ENCODE measurements around the gene JAZF1. TPM values are rescaled to one million over a fixed set of nuclear protein-coding genes. Genes with fewer than 3 reads are reported as not detected.

Gene JAZF1
- total and polyA plus RNA-seq, 2 of the 8 experiments (the other 6 are each of a cell fraction or from before 2014, with no cell fraction given) = 2.6 to 21.8 TPM

DNA sequence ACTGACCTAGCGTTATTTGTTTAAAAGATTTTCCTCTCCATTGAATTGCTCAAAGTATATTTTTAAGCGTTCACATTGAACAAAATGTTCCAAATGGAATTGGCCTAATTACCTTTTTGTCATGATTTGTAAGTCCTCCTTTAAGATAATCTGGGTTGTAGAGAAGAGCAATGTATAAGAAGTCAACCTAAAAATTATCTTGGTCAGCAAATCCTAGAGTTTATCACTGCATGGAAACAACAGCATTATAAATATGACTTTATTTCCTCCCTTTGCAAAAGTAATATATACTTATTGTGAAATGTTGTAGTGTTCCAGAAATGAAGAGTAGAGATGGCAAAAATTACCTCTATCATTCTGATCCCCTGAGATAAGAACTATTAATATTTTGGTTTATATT, 381.4 kb downstream of the JAZF1 start:
- Histone ChIP-seq H4K8ac (ENCODE audit: extremely low read depth, insufficient read depth, low read length) (no peak overlapping the region), H2AK5ac (ENCODE audit: low read depth, low read length) (no peak overlapping the region), H3K36me3 (ENCODE audit: control insufficient read depth in 2 of 4, insufficient read depth in 4 of 4, low read length in 3 of 4) (peaks cover 0 to 10% (median 1%) of the 10 kb centered on the region in 4 experiments; a peak in 2 of 8 replicates), H4K91ac (replicated peaks; ENCODE audit: insufficient read length, low read length) (no peak overlapping the region), H2BK15ac (ENCODE audit: low read length) (no peak overlapping the region), H3K23me2 (ENCODE audit: low read depth, low read length) (no peaks in the 10 kb centered on the region), H3K4ac (replicated peaks; ENCODE audit: insufficient read length, low read depth, low read length) (no peak overlapping the region), H3K79me1 (ENCODE audit: low read depth, low read length) (no peaks in the 10 kb centered on the region), H3K4me1 (replicated peaks in 1 of 4; ENCODE audit: control insufficient read depth in 3 of 4, insufficient read depth in 4 of 4, low read length in 3 of 4) (peaks cover 0 to under 1% (median 0%) of the 10 kb centered on the region in 4 experiments; a peak in 3 of 7 replicates), H3K23ac (ENCODE audit: insufficient read length) (no peak overlapping the region), H3K18ac (ENCODE audit: extremely low read depth, low read length) (no peak overlapping the region), H2BK5ac (ENCODE audit: low read depth, low read length) (no peak overlapping the region), H4K5ac (ENCODE audit: insufficient read length, low read depth, low read length) (no peak overlapping the region), H3K27me3 (replicated peaks in 1 of 4; ENCODE audit: control insufficient read depth in 3 of 4, extremely low read depth in 1 of 4, insufficient read depth in 3 of 4, low read length in 3 of 4) (no peaks in the 10 kb centered on the region), H3K9ac (replicated peaks in 1 of 4; ENCODE audit: extremely low read depth in 1 of 4, low read depth in 3 of 4, low read length in 3 of 4) (no peak overlapping the region), H3K14ac (ENCODE audit: insufficient read length) (no peak overlapping the region), H3K79me2 (ENCODE audit: control insufficient read depth in 1 of 2, insufficient read depth in 2 of 2, low read length in 2 of 2) (no peaks in the 10 kb centered on the region), H2BK20ac (ENCODE audit: low read length) (no peak overlapping the region), H3K27ac (ENCODE audit: low read depth, low read length) (no peak overlapping the region), H3K4me2 (ENCODE audit: insufficient read depth in 1 of 2, low read depth in 2 of 2, low read length in 2 of 2) (no peak overlapping the region), H3K56ac (replicated peaks; ENCODE audit: insufficient read length, low read depth, low read length) (no peak overlapping the region), H2AFZ (ENCODE audit: low read length) (no peak overlapping the region), H3K4me3 (ENCODE audit: extremely low read depth in 1 of 4, insufficient read depth in 2 of 4, low read depth in 3 of 4, low read length in 4 of 4) (no peak overlapping the region), H2BK12ac (ENCODE audit: low read depth, low read length) (no peak overlapping the region), H4K20me1 (replicated peaks in 1 of 2; ENCODE audit: control insufficient read depth in 1 of 2, insufficient read depth in 2 of 2, low read length in 2 of 2) (no peaks in the 10 kb centered on the region), H2BK120ac (replicated peaks; ENCODE audit: low read depth, low read length) (no peak overlapping the region), H3K9me3 (ENCODE audit: insufficient read depth in 2 of 2, low read depth in 1 of 2, low read length in 1 of 2) (no peaks in the 10 kb centered on the region)
- ChIA-PET POLR2A (ENCODE audit: partially characterized antibody) (no interaction called here), CTCF (ENCODE audit: partially characterized antibody) (no interaction called here)
- 96% methylated on average over 2 of the region's 2 CpGs; no CpG with 5 or more reads in 1 of the 2 experiments for WGBS, 2 experiments (ENCODE audit: extremely low coverage in 1 of 2, insufficient coverage in 1 of 2, insufficient read length in 1 of 2, insufficient replicate concordance in 2 of 2, low coverage in 1 of 2, low lambda C conversion rate in 2 of 2, missing lambda C conversion rate in 1 of 2)
- no peak for FAIRE-seq
- no peak for DNase-seq (ENCODE audit: low read depth in 1 of 2, low spot score in 2 of 2)
- no peak for TF ChIP-seq SRF (IDR thresholded peaks at IDR 0.05; ENCODE audit: low read depth, low read length)
- no peak for TF ChIP-seq TCF12 (IDR thresholded peaks at IDR 0.05; ENCODE audit: low read depth, low read length)
- no peak for TF ChIP-seq ZNF274 (IDR thresholded peaks at IDR 0.05; ENCODE audit: borderline replicate concordance, extremely low read depth, low read length)
- TF ChIP-seq ASH2L (IDR thresholded peaks at IDR 0.05; ENCODE audit: low read length) = no peak
- TF ChIP-seq CHD1 (IDR thresholded peaks at IDR 0.05; ENCODE audit: low read depth, low read length) = no peak
- no peak for TF ChIP-seq BRCA1 (IDR thresholded peaks at IDR 0.05; ENCODE audit: low read depth, low read length)
- no peak for TF ChIP-seq SUZ12 (IDR thresholded peaks at IDR 0.05; ENCODE audit: low read length)
- TF ChIP-seq CHD2 (IDR thresholded peaks at IDR 0.05; ENCODE audit: low read length) = no peak
- TF ChIP-seq EP300 (IDR thresholded peaks at IDR 0.05; ENCODE audit: borderline replicate concordance in 1 of 2, low read depth in 2 of 2, low read length in 2 of 2) = no peak
- TF ChIP-seq CTBP2 (IDR thresholded peaks at IDR 0.05; ENCODE audit: borderline replicate concordance, insufficient read depth, insufficient read length, low read length) = no peak
- TF ChIP-seq CBX8 (IDR thresholded peaks at IDR 0.05; ENCODE audit: borderline replicate concordance, low read depth, low read length) = no peak
- no peak for TF ChIP-seq KDM1A (IDR thresholded peaks at IDR 0.05; ENCODE audit: borderline replicate concordance, low read length)
- no peak for TF ChIP-seq RBBP5 (IDR thresholded peaks at IDR 0.05; ENCODE audit: borderline replicate concordance, low read depth, low read length)

Measured in H1 (cell line).